ENCODE data around the gene SIGLECL1. TPM values are rescaled to one million over a fixed set of nuclear protein-coding genes. Genes with fewer than 3 reads are reported as not detected.

Gene SIGLECL1
- total RNA-seq, 1 donor from 2014 or later, result not detected

DNA sequence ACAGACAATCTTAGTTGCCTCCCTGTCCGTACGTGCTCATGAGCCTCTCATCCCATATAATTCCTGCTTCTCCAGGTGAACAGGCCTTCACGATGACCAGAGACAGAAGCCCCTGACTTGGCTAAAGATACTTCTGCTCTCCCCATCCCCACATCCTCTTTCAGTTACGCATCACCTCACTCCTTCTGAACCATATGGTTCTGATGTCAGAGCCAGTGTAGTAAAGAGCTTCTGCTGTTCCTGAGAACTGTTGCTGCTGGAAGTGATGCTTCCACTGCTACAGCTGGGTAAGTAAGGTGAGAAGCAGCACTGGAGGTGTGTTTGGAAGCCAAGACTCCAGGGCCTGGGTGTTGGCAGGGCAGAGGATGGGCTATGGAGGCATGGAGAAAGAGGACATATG is 12.9 kb downstream of the SIGLECL1 start:
- H2AFZ ChIP-seq (ENCODE audit: low read depth, low read length), result no peak overlapping the region
- no peak for TF ChIP-seq EZH2 (IDR thresholded peaks at IDR 0.05; ENCODE audit: insufficient read depth, low read length)
- TF ChIP-seq, protein P1, sequence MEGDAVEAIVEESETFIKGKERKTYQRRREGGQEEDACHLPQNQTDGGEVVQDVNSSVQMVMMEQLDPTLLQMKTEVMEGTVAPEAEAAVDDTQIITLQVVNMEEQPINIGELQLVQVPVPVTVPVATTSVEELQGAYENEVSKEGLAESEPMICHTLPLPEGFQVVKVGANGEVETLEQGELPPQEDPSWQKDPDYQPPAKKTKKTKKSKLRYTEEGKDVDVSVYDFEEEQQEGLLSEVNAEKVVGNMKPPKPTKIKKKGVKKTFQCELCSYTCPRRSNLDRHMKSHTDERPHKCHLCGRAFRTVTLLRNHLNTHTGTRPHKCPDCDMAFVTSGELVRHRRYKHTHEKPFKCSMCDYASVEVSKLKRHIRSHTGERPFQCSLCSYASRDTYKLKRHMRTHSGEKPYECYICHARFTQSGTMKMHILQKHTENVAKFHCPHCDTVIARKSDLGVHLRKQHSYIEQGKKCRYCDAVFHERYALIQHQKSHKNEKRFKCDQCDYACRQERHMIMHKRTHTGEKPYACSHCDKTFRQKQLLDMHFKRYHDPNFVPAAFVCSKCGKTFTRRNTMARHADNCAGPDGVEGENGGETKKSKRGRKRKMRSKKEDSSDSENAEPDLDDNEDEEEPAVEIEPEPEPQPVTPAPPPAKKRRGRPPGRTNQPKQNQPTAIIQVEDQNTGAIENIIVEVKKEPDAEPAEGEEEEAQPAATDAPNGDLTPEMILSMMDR (IDR thresholded peaks at IDR 0.05; ENCODE audit: insufficient read depth, low read depth, low read length), result no peak

DNA sequence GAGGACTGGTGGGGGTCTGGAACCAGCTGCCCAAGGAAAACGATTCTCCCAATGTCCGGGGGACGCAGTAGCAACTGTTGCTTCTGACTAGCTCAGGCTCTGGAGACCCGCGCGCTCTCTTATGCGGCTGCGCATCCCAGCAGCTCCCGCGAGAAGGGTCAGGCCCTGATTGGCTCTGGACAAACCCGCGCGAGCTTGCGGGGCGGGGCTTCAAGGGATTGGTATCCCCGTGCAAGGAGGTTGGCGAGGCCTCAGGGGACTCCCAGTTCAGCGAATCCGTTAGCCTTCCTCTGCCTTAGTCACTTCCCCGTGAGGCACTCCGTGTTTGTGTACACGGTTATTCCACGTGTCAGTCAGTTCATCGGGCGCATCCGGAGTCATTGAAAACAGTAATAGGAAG is 20.2 kb downstream of the SIGLECL1 start:
- Histone ChIP-seq H3K27me3 (ENCODE audit: insufficient read depth, low read length) (no peaks in the 10 kb centered on the region), H3K36me3 (ENCODE audit: insufficient read depth, low read length) (no peaks in the 10 kb centered on the region), H3K4me1 (ENCODE audit: insufficient read depth, low read length) (no peaks in the 10 kb centered on the region), H3K27ac (ENCODE audit: low read depth, low read length) (no peak overlapping the region), H3K9me3 (ENCODE audit: insufficient read depth, low read depth, low read length) (no peaks in the 10 kb centered on the region), H3K4me2 (ENCODE audit: low read length) (no peak overlapping the region), H2AFZ (ENCODE audit: low read depth, low read length) (no peak overlapping the region), H3K4me3 (ENCODE audit: insufficient read depth, low read depth, low read length) (no peak overlapping the region), H3K9ac (ENCODE audit: low read length) (no peak overlapping the region), H3K79me2 (ENCODE audit: insufficient read depth, low read length) (no peaks in the 10 kb centered on the region), H4K20me1 (ENCODE audit: insufficient read depth, low read length) (no peaks in the 10 kb centered on the region)
- no peaks in the 10 kb centered on the region for H3K9me3 Mint-ChIP-seq (ENCODE audit: unreplicated experiment)
- no peak overlapping the region for H3K4me3 Mint-ChIP-seq (ENCODE audit: unreplicated experiment)
- no peaks in the 10 kb centered on the region for H3K36me3 Mint-ChIP-seq (ENCODE audit: low read depth, unreplicated experiment)
- DNase-seq (ENCODE audit: low read depth), result no peak
- FAIRE-seq, result no peak
- TF ChIP-seq, protein P1 (IDR thresholded peaks at IDR 0.05; ENCODE audit: insufficient read depth, low read depth, low read length), result no peak
- TF ChIP-seq EZH2 (IDR thresholded peaks at IDR 0.05; ENCODE audit: insufficient read depth, low read length), result no peak
- no peak overlapping the region for H3K27ac Mint-ChIP-seq (ENCODE audit: unreplicated experiment)
- H3K27me3 Mint-ChIP-seq (ENCODE audit: low read depth, unreplicated experiment), result peaks cover 7% of the 10 kb centered on the region
- H3K4me1 Mint-ChIP-seq (ENCODE audit: low read depth, unreplicated experiment), result no peaks in the 10 kb centered on the region

More for the DNA sequence above, 12.9 kb downstream of the SIGLECL1 start:
- no peak overlapping the region for H3K4me2 ChIP-seq (ENCODE audit: low read length)
- no peak overlapping the region for H3K27ac ChIP-seq (ENCODE audit: low read depth, low read length)
- H3K27me3 ChIP-seq (ENCODE audit: insufficient read depth, low read length), result no peaks in the 10 kb centered on the region
- Mint-ChIP-seq H3K36me3 (ENCODE audit: low read depth, unreplicated experiment) (no peaks in the 10 kb centered on the region), H3K4me3 (ENCODE audit: unreplicated experiment) (no peak overlapping the region), H3K27me3 (ENCODE audit: low read depth, unreplicated experiment) (peaks cover 12% of the 10 kb centered on the region), H3K9me3 (ENCODE audit: unreplicated experiment) (no peaks in the 10 kb centered on the region), H3K4me1 (ENCODE audit: low read depth, unreplicated experiment) (no peaks in the 10 kb centered on the region), H3K27ac (ENCODE audit: unreplicated experiment) (no peak overlapping the region)
- peaks cover 9% of the 10 kb centered on the region for H3K9me3 ChIP-seq (ENCODE audit: insufficient read depth, low read depth, low read length)
- H3K36me3 ChIP-seq (ENCODE audit: insufficient read depth, low read length), result no peaks in the 10 kb centered on the region
- H3K79me2 ChIP-seq (ENCODE audit: insufficient read depth, low read length), result no peaks in the 10 kb centered on the region
- H4K20me1 ChIP-seq (ENCODE audit: insufficient read depth, low read length), result no peaks in the 10 kb centered on the region
- H3K4me3 ChIP-seq (ENCODE audit: insufficient read depth, low read depth, low read length), result no peak overlapping the region
- no peak for FAIRE-seq
- no peaks in the 10 kb centered on the region for H3K4me1 ChIP-seq (ENCODE audit: insufficient read depth, low read length)
- no peak overlapping the region for H3K9ac ChIP-seq (ENCODE audit: low read length)
- DNase-seq (ENCODE audit: low read depth), result no peak

DNA sequence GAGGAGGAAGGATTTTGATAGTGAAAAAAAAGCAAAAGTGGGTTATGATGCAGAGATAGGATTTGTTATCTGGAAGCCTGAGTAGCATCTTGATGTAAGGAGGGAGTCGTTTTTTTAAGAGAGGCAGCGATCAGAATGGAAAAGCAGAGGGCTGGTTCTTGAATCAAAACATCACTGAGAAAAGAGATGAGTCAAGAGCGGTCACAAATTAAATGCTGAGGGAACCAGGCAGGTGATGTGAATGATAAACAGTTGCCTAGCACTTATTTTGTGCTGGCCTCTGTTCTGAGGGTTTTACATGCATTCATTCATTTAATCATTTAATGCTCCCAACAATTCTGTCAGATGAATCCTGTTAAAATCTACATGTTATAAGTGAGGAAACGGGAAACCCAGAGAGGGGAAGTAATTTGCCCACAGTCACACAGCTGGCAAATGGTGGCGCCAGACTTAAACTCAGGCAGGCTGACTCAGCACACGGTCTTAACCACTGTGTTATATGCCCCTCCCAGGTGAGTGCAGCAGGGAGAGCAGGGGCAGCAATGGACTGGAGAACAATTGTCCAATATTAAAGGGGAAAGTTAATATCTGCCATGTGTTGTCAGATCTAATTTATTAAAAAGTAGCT is 21.4 kb downstream of the SIGLECL1 start:
- H3K79me2 ChIP-seq (ENCODE audit: insufficient read depth, low read length), result no peaks in the 10 kb centered on the region
- TF ChIP-seq, protein P1 (IDR thresholded peaks at IDR 0.05; ENCODE audit: insufficient read depth, low read depth, low read length), result no peak
- TF ChIP-seq EZH2 (IDR thresholded peaks at IDR 0.05; ENCODE audit: insufficient read depth, low read length), result no peak
- H3K9me3 ChIP-seq (ENCODE audit: insufficient read depth, low read depth, low read length), result no peaks in the 10 kb centered on the region
- DNase-seq (ENCODE audit: low read depth) (no peak), FAIRE-seq (no peak)
- no peaks in the 10 kb centered on the region for H3K4me1 Mint-ChIP-seq (ENCODE audit: low read depth, unreplicated experiment)
- no peak overlapping the region for H3K27ac Mint-ChIP-seq (ENCODE audit: unreplicated experiment)
- H3K27ac ChIP-seq (ENCODE audit: low read depth, low read length), result no peak overlapping the region
- no peaks in the 10 kb centered on the region for H3K36me3 ChIP-seq (ENCODE audit: insufficient read depth, low read length)
- H3K4me1 ChIP-seq (ENCODE audit: insufficient read depth, low read length), result no peaks in the 10 kb centered on the region
- no peak overlapping the region for H2AFZ ChIP-seq (ENCODE audit: low read depth, low read length)
- no peak overlapping the region for H3K4me3 ChIP-seq (ENCODE audit: insufficient read depth, low read depth, low read length)
- H3K4me2 ChIP-seq (ENCODE audit: low read length), result no peak overlapping the region
- H3K4me3 Mint-ChIP-seq (ENCODE audit: unreplicated experiment), result no peak overlapping the region
- H4K20me1 ChIP-seq (ENCODE audit: insufficient read depth, low read length), result no peaks in the 10 kb centered on the region
- H3K9me3 Mint-ChIP-seq (ENCODE audit: unreplicated experiment), result no peaks in the 10 kb centered on the region
- no peaks in the 10 kb centered on the region for H3K27me3 ChIP-seq (ENCODE audit: insufficient read depth, low read length)
- H3K27me3 Mint-ChIP-seq (ENCODE audit: low read depth, unreplicated experiment), result peaks cover 7% of the 10 kb centered on the region
- H3K36me3 Mint-ChIP-seq (ENCODE audit: low read depth, unreplicated experiment), result no peaks in the 10 kb centered on the region
- H3K9ac ChIP-seq (ENCODE audit: low read length), result no peak overlapping the region
